HCT116 (cell line): ENCODE measurements around the gene SSRP1. TPM values are rescaled to one million over a fixed set of nuclear protein-coding genes. Genes with fewer than 3 reads are reported as not detected.
A peak's percentile ranks its signal among the peaks of the same experiment; 100 is the strongest.

ENCODE experiments used
- ATAC-seq: fragments of 200-7000 bp; cut with Tn5 transposase; 2 replicates; pipeline ENCODE4 v1.9.1; 2020; ENCODE audit warnings: mild to moderate bottlenecking, moderate library complexity
- BruUV-seq: library from RNA; stranded (reverse); fragments of 400-500 nt; replicated peaks from 2 replicates; lab custom pipeline; 2021; lab: Mats Ljungman, UMichigan
- CTCF ChIA-PET: fragments of 300-600 bp; sonication (Branson Sonifier 250); formaldehyde crosslinking; loops from one replicate; lab custom pipeline; 2021; ENCODE audit warnings: antibody characterized with exemption; lab: Charles Lee
- POLR2A ChIA-PET: fragments of 300-600, 350-600 bp; sonication (Branson Sonifier 250); formaldehyde crosslinking; loops from one replicate; lab custom pipeline; 2021; ENCODE audit warnings: antibody characterized with exemption; lab: Charles Lee
- RAD21 ChIA-PET, 2 experiments: fragments of 300-600 bp; sonication (Branson Sonifier 250); formaldehyde crosslinking; loops; one replicate each; lab custom pipeline; 2023; ENCODE audit warnings: low total read pairs in 2 of 2; ENCODE audit not compliant: uncharacterized antibody in 2 of 2, unreplicated experiment in 2 of 2, low non-redundant PET in 1 of 2; lab: Charles Lee
- DNase-seq: peaks from one replicate; pipeline ENCODE4 v3.0.0-alpha.2; 2010; ENCODE audit warnings: low read depth, low spot score
- H2AFZ ChIP-seq: fragments of 200-600 bp; shearing (Covaris generic), sonication (generic); 2 replicates; pipeline ENCODE4 v1.6.1; 2017; ENCODE audit warnings: low read depth, mixed run types, mixed read lengths, antibody characterized with exemption, low read length; ENCODE audit not compliant: poor library complexity, severe bottlenecking
- H3K27ac ChIP-seq: 2 replicates; pipeline ENCODE4 v1.5.1; 2012; ENCODE audit warnings: low read depth, low read length
- H3K27me3 ChIP-seq: fragments of 200-600 bp; sonication (generic); 2 replicates; pipeline ENCODE4 v1.6.1; 2016; ENCODE audit warnings: mixed run types, low read length, mixed read lengths; ENCODE audit not compliant: insufficient read depth
- H3K36me3 ChIP-seq, 2 experiments: fragments of 200-500 bp in 1 of 2; fragments of 200-600 bp in 1 of 2; sonication (Bioruptor generic) in 1 of 2; sonication (generic) in 1 of 2; 2 replicates each; pipeline versions ENCODE4 v1.5.1 to v1.6.1; 2014 to 2016; ENCODE audit warnings: low read length in 2 of 2, inconsistent platforms in 1 of 2, mixed read lengths in 1 of 2, mixed run types in 1 of 2; ENCODE audit not compliant: insufficient read depth in 2 of 2, control insufficient read depth in 1 of 2
- H3K4me1 ChIP-seq, 2 experiments: fragments of 200-600 bp in 1 of 2; sonication (generic) in 1 of 2; 2 replicates each; pipeline versions ENCODE4 v1.5.1 to v1.6.1; 2012 to 2017; ENCODE audit warnings: low read length in 2 of 2, inconsistent platforms in 1 of 2, mild to moderate bottlenecking in 1 of 2, mixed read lengths in 1 of 2, mixed run types in 1 of 2, moderate library complexity in 1 of 2; ENCODE audit not compliant: insufficient read depth in 2 of 2, control insufficient read depth in 1 of 2
- H3K4me2 ChIP-seq: fragments of 200-600 bp; sonication (generic); 2 replicates; pipeline ENCODE4 v1.6.1; 2017; ENCODE audit warnings: mixed run types, low read length, mixed read lengths
- H3K4me3 ChIP-seq, 2 experiments: fragments of 200-600 bp in 1 of 2; sonication (generic) in 1 of 2; replicated peaks in 1 of 2; 2 replicates each; pipeline ENCODE4 v1.5.1; 2011 to 2016; ENCODE audit warnings: low read length in 2 of 2, control low read depth in 1 of 2, low read depth in 1 of 2, mild to moderate bottlenecking in 1 of 2, mixed read lengths in 1 of 2, mixed run types in 1 of 2
- H3K79me2 ChIP-seq: fragments of 200-600 bp; sonication (generic); 2 replicates; pipeline ENCODE4 v1.6.1; 2017; ENCODE audit warnings: mild to moderate bottlenecking, mixed run types, low read length, moderate library complexity, mixed read lengths; ENCODE audit not compliant: insufficient read depth
- H3K9ac ChIP-seq: fragments of 200-600 bp; sonication (generic); 2 replicates; pipeline ENCODE4 v1.6.1; 2016; ENCODE audit warnings: low read length, mixed read lengths
- H3K9me2 ChIP-seq: fragments of 200-600 bp; sonication (generic), shearing (Covaris generic); 2 replicates; pipeline ENCODE4 v1.6.1; 2017; ENCODE audit warnings: mixed run types, mild to moderate bottlenecking, moderate library complexity; ENCODE audit not compliant: insufficient read depth
- H3K9me3 ChIP-seq, 2 experiments: fragments of 200-500 bp in 1 of 2; fragments of 200-600 bp in 1 of 2; sonication (Bioruptor generic) in 1 of 2; sonication (generic) in 1 of 2; 2 replicates each; pipeline ENCODE4 v1.6.1; 2014 to 2017; ENCODE audit warnings: low read length in 2 of 2, mixed read lengths in 2 of 2, inconsistent platforms in 1 of 2, low read depth in 1 of 2, mild to moderate bottlenecking in 1 of 2, mixed run types in 1 of 2, moderate library complexity in 1 of 2; ENCODE audit not compliant: control insufficient read depth in 1 of 2, insufficient read depth in 1 of 2
- H4K20me1 ChIP-seq: fragments of 200-600 bp; sonication (generic), shearing (Covaris generic); 2 replicates; pipeline ENCODE4 v1.6.1; 2017; ENCODE audit warnings: mixed run types, mild to moderate bottlenecking, moderate library complexity; ENCODE audit not compliant: insufficient read depth
- CBX3 ChIP-seq: IDR thresholded peaks from 2 replicates; pipeline ENCODE4 v1.6.1; 2012; ENCODE audit warnings: low read depth
- CEBPB ChIP-seq: IDR thresholded peaks from 2 replicates; pipeline ENCODE4 v1.6.1; 2012; ENCODE audit warnings: low read depth
- CTCF ChIP-seq, 3 experiments: fragments of 200-600 bp in 1 of 3; sonication (generic) in 1 of 3; IDR thresholded peaks in 2 of 3; conservative IDR thresholded peaks in 1 of 3; 2 replicates each; pipeline ENCODE4 v1.5.1; 2012 to 2017; ENCODE audit warnings: low read depth in 2 of 3, low read length in 2 of 3, antibody characterized with exemption in 1 of 3, borderline replicate concordance in 1 of 3, control low read depth in 1 of 3, mild to moderate bottlenecking in 1 of 3, mixed read lengths in 1 of 3, mixed run types in 1 of 3, moderate library complexity in 1 of 3; ENCODE audit not compliant: insufficient read depth in 1 of 3
- EGR1 ChIP-seq: IDR thresholded peaks from 2 replicates; pipeline ENCODE4 v1.6.1; 2012; ENCODE audit warnings: low read depth
- FOSL1 ChIP-seq: IDR thresholded peaks from 2 replicates; pipeline ENCODE4 v1.6.1; 2012; ENCODE audit warnings: low read depth
- JUND ChIP-seq: IDR thresholded peaks from 2 replicates; pipeline ENCODE4 v1.6.1; 2012
- MAX ChIP-seq: IDR thresholded peaks from 2 replicates; pipeline ENCODE4 v1.6.1; 2012
- POLR2A ChIP-seq: IDR thresholded peaks from 2 replicates; pipeline ENCODE4 v1.7.0; 2011; ENCODE audit warnings: borderline replicate concordance; ENCODE audit not compliant: insufficient read depth, insufficient read length; ENCODE audit errors: extremely low read depth
- POLR2AphosphoS5 ChIP-seq: IDR thresholded peaks from 2 replicates; pipeline ENCODE4 v1.6.1; 2011; ENCODE audit warnings: mild to moderate bottlenecking, low read depth, low read length, moderate library complexity
- SIN3A ChIP-seq: IDR thresholded peaks from 2 replicates; pipeline ENCODE4 v1.6.1; 2012; ENCODE audit warnings: low read depth
- SP1 ChIP-seq: IDR thresholded peaks from 2 replicates; pipeline ENCODE4 v1.6.1; 2012; ENCODE audit warnings: low read depth
- SRF ChIP-seq: IDR thresholded peaks from 2 replicates; pipeline ENCODE4 v1.6.1; 2012; ENCODE audit warnings: low read depth
- TCF7L2 ChIP-seq: IDR thresholded peaks from 2 replicates; pipeline ENCODE4 v1.7.0; 2011; ENCODE audit warnings: borderline replicate concordance, inconsistent platforms; ENCODE audit not compliant: insufficient read depth, insufficient read length; ENCODE audit errors: extremely low read depth
- intact Hi-C: fragments of 100-400 bp; cut with micrococcal nuclease; formaldehyde crosslinking; loops from 2 replicates; pipeline ENCODE4 v1.10.0; 2022
- total RNA-seq: library from RNA; stranded (reverse); gene quantifications from one replicate; pipeline ENCODE4 v1.2.1, GENCODE V29; 2021; ENCODE audit not compliant: unreplicated experiment

The SSRP1 gene
- total RNA-seq, 1 experiment from 2014 or later = 260 TPM

GRCh38 chr11:57311109-57311936 is 24.4 kb downstream of the SSRP1 start:
- Histone ChIP-seq H3K27ac (peak overlapping the region; percentile 84), H3K9ac (peak overlapping the region; percentile 65), H3K79me2 (0 out of 2 replicates have a peak, but pooled peaks cover 4% of the 10 kb centered on the region), H3K4me1 (peaks cover 13 to 23% of the 10 kb centered on the region in 2 experiments), H3K4me3 (peak overlapping the region; percentile 52 to 63), H3K36me3 (peaks cover 15 to 18% of the 10 kb centered on the region in 2 experiments; a peak in 3 of 4 replicates), H2AFZ (no peak overlapping the region), H3K9me2 (no peaks in the 10 kb centered on the region), H4K20me1 (no peaks in the 10 kb centered on the region), H3K27me3 (no peaks in the 10 kb centered on the region), H3K9me3 (no peaks in the 10 kb centered on the region), H3K4me2 (peak overlapping the region; percentile 91)
- no TSS peak for BruUV-seq
- ChIA-PET CTCF (interaction anchor here (1.6 to 1.7 kb wide), 2 partner anchors 11 to 182 kb away, joined by 3 to 13 read pairs; no protein-coding TSS in a partner anchor), RAD21 (interaction anchor here in 1 of 2 experiments (1.5 kb wide), 1 partner anchor 11 kb away, joined by 6 read pairs; no protein-coding TSS in a partner anchor), POLR2A (interaction anchor here (0.6 to 4.7 kb wide), 4 partner anchors 12 to 44 kb away, joined by 3 to 42 read pairs (median 3); partner anchors contain the start of gene TNKS1BP1)
- TF ChIP-seq CEBPB (no peak), POLR2A (no peak), MAX (no peak), FOSL1 (peak; percentile 62), TCF7L2 (no peak), JUND (peak; percentile 55), CTCF (IDR thresholded peaks at IDR 0.05 in 2 of 3, conservative IDR thresholded peaks at IDR 0.05 in 1 of 3; ENCODE audit: borderline replicate concordance in 1 of 3, insufficient read depth in 1 of 3, low read depth in 2 of 3, low read length in 2 of 3) (no peak), SIN3A (no peak), CBX3 (no peak; the same call in 1 of the 2 replicates), SP1 (peak; percentile 72), EGR1 (0 out of 2 replicates have a peak, but pooled peaks have one; percentile 52), POLR2AphosphoS5 (peak; percentile 93), SRF (no peak)
- intact Hi-C loops = no loop called here
- ATAC-seq (peak; percentile 99), DNase-seq (peak; percentile 81)
